ENCODE results near the gene PCDHA6.
"Not testable (repeated sequence)": the region's sequence is repeated elsewhere in the genome, so short reads cannot be mapped to it uniquely, and the experiment has no call there.

The PCDHA6 gene

GRCh38 chr5:140822969-140823368 lies 4.8 kb upstream of the PCDHA6 start:
- H3K4me3 ChIP-seq (ENCODE audit: control insufficient read depth in 1 of 7, extremely low read depth in 1 of 7, insufficient read depth in 4 of 7, low read depth in 2 of 7, low read length in 6 of 7); H3K27ac ChIP-seq (ENCODE audit: insufficient read depth in 1 of 2, low read depth in 1 of 2, low read length in 2 of 2, poor library complexity in 1 of 2, severe bottlenecking in 2 of 2); CTCF ChIA-PET; DNase-seq; H3K4me1 ChIP-seq (ENCODE audit: control extremely low read depth in 1 of 4, control insufficient read depth in 4 of 4, insufficient read depth in 4 of 4, low read length in 3 of 4); POLR2A ChIA-PET; H3K36me3 ChIP-seq (ENCODE audit: control insufficient read depth in 4 of 4, insufficient read depth in 4 of 4, low read length in 3 of 4): not testable (repeated sequence)
- WGBS (ENCODE audit: insufficient coverage) = 50% methylated on average over 46 of the region's 48 CpGs
- peaks cover 0 to 10% (median 8%) of the 10 kb centered on the region in 5 experiments for H3K27me3 ChIP-seq (replicated peaks in 2 of 5; ENCODE audit: control insufficient read depth in 4 of 5, insufficient read depth in 5 of 5, low read length in 4 of 5)
- H3K9me3 ChIP-seq (ENCODE audit: control extremely low read depth in 1 of 5, control insufficient read depth in 4 of 5, insufficient read depth in 2 of 5, low read depth in 1 of 5, low read length in 4 of 5) = peaks cover 5 to 33% (median 21%) of the 10 kb centered on the region in 5 experiments

GRCh38 chr5:140823475-140823874 lies 4.3 kb upstream of the PCDHA6 start:
- H3K9me3 ChIP-seq (ENCODE audit: control extremely low read depth in 1 of 5, control insufficient read depth in 4 of 5, insufficient read depth in 2 of 5, low read depth in 1 of 5, low read length in 4 of 5) = peaks cover 5 to 36% (median 24%) of the 10 kb centered on the region in 5 experiments
- DNase-seq = no peak
- POLR2A ChIA-PET = no interaction called here

DNA sequence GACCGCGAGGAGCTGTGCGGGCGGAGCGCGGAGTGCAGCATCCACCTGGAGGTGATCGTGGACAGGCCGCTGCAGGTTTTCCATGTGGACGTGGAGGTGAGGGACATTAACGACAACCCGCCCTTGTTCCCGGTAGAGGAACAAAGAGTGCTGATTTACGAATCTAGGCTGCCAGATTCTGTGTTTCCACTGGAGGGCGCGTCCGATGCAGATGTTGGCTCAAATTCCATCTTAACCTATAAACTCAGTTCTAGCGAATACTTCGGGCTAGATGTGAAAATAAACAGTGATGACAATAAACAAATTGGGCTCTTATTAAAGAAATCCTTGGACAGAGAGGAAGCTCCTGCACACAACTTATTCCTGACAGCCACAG lies 590 bp downstream of the PCDHA6 start:
- ChIA-PET POLR2A (no interaction called here), CTCF (no interaction called here)
- Histone ChIP-seq H3K4me3 (ENCODE audit: control insufficient read depth in 1 of 7, extremely low read depth in 1 of 7, insufficient read depth in 4 of 7, low read depth in 2 of 7, low read length in 6 of 7) (no peak overlapping the region), H3K36me3 (ENCODE audit: control insufficient read depth in 4 of 4, insufficient read depth in 4 of 4, low read length in 3 of 4) (no peaks in the 10 kb centered on the region), H3K27ac (ENCODE audit: insufficient read depth in 1 of 2, low read depth in 1 of 2, low read length in 2 of 2, poor library complexity in 1 of 2, severe bottlenecking in 2 of 2) (no peak overlapping the region), H3K27me3 (replicated peaks in 2 of 5; ENCODE audit: control insufficient read depth in 4 of 5, insufficient read depth in 5 of 5, low read length in 4 of 5) (peaks cover 0 to 25% (median 8%) of the 10 kb centered on the region in 5 experiments), H3K9me3 (ENCODE audit: control extremely low read depth in 1 of 5, control insufficient read depth in 4 of 5, insufficient read depth in 2 of 5, low read depth in 1 of 5, low read length in 4 of 5) (peaks cover 9 to 44% (median 24%) of the 10 kb centered on the region in 5 experiments), H3K4me1 (ENCODE audit: control extremely low read depth in 1 of 4, control insufficient read depth in 4 of 4, insufficient read depth in 4 of 4, low read length in 3 of 4) (no peaks in the 10 kb centered on the region)
- 17% methylated on average over 6 of the region's 18 CpGs for WGBS (ENCODE audit: insufficient coverage)
- DNase-seq = no peak

More at GRCh38 chr5:140823475-140823874, 4.3 kb upstream of the PCDHA6 start:
- no peak overlapping the region for H3K27ac ChIP-seq (ENCODE audit: insufficient read depth in 1 of 2, low read depth in 1 of 2, low read length in 2 of 2, poor library complexity in 1 of 2, severe bottlenecking in 2 of 2)
- H3K27me3 ChIP-seq (replicated peaks in 2 of 5; ENCODE audit: control insufficient read depth in 4 of 5, insufficient read depth in 5 of 5, low read length in 4 of 5) = peaks cover 0 to 15% (median 8%) of the 10 kb centered on the region in 5 experiments
- H3K4me3 ChIP-seq (ENCODE audit: control insufficient read depth in 1 of 7, extremely low read depth in 1 of 7, insufficient read depth in 4 of 7, low read depth in 2 of 7, low read length in 6 of 7) = no peak overlapping the region
- H3K4me1 ChIP-seq (ENCODE audit: control extremely low read depth in 1 of 4, control insufficient read depth in 4 of 4, insufficient read depth in 4 of 4, low read length in 3 of 4) = no peaks in the 10 kb centered on the region
- WGBS (ENCODE audit: insufficient coverage) = 55% methylated on average over 38 of the region's 38 CpGs
- H3K36me3 ChIP-seq (ENCODE audit: control insufficient read depth in 4 of 4, insufficient read depth in 4 of 4, low read length in 3 of 4) = no peaks in the 10 kb centered on the region
- CTCF ChIA-PET = no interaction called here

DNA sequence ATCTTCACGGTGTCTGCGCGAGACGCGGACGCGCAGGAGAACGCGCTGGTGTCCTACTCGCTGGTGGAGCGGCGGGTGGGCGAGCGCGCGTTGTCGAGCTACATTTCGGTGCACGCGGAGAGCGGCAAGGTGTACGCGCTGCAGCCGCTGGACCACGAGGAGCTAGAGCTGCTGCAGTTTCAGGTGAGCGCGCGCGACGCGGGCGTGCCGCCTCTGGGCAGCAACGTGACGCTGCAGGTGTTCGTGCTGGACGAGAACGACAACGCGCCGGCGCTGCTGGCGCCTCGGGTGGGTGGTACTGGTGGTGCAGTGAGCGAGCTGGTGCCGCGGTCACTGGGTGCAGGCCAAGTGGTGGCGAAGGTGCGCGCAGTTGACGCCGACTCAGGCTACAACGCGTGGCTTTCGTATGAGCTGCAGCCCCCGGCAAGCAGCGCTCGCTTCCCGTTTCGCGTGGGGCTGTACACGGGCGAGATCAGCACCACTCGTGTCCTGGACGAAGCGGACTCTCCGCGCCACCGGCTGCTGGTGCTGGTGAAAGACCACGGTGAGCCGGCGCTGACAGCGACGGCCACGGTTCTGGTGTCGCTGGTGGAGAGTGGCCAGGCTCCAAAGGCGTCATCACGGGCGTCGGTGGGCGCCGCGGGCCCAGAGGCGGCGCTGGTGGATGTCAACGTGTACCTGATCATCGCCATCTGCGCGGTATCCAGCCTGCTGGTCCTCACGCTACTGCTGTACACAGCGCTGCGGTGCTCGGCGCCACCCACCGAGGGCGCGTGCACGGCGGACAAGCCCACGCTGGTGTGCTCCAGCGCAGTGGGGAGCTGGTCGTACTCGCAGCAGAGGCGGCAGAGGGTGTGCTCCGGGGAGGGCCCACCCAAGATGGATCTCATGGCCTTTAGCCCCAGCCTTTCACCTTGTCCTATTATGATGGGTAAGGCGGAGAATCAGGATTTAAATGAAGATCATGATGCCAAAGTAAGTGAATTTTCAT lies 2.0 kb downstream of the PCDHA6 start:
- WGBS (ENCODE audit: insufficient coverage) = 44% methylated on average over 92 of the region's 106 CpGs
- not testable (repeated sequence) for H3K4me1 ChIP-seq (ENCODE audit: control extremely low read depth in 1 of 4, control insufficient read depth in 4 of 4, insufficient read depth in 4 of 4, low read length in 3 of 4)

DNA sequence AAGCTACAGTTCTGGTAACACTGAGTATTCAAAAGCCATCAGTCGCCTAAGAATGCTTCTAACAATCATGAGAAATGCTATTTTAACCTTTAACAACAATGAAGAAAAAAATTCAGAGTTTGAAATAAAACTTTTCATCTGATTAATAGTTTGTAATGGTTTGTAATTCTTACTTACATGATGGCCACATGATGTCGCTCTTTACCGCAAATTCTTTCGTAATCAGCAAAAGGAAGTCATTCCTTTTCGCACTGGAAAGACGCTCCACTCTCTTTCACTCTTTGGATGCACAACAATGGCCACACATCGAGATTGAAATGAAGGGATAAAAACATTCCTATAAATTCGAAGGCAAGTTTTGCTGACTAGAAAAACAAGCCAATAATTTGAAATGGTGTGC lies 6.2 kb downstream of the PCDHA6 start, which contains the start of gene PCDHA7:
Gene PCDHA7, plus strand, starts transcription at position 277 of the 400 bp plus-strand sequence. Its CDS starts 115 bp downstream, at position 392.
- Histone ChIP-seq H3K27me3 (replicated peaks in 2 of 5; ENCODE audit: control insufficient read depth in 4 of 5, insufficient read depth in 5 of 5, low read length in 4 of 5) (peaks cover 0 to 29% (median 12%) of the 10 kb centered on the region in 5 experiments), H3K27ac (ENCODE audit: insufficient read depth in 1 of 2, low read depth in 1 of 2, low read length in 2 of 2, poor library complexity in 1 of 2, severe bottlenecking in 2 of 2) (no peak within 1 kb of the TSS), H3K4me1 (ENCODE audit: control extremely low read depth in 1 of 4, control insufficient read depth in 4 of 4, insufficient read depth in 4 of 4, low read length in 3 of 4) (no peaks in the 10 kb centered on the region), H3K9me3 (ENCODE audit: control extremely low read depth in 1 of 5, control insufficient read depth in 4 of 5, insufficient read depth in 2 of 5, low read depth in 1 of 5, low read length in 4 of 5) (peaks cover 5 to 43% (median 28%) of the 10 kb centered on the region in 5 experiments), H3K4me3 (ENCODE audit: control insufficient read depth in 1 of 7, extremely low read depth in 1 of 7, insufficient read depth in 4 of 7, low read depth in 2 of 7, low read length in 6 of 7) (peak within 1 kb of the TSS in 1 of 7 experiments; percentile 5), H3K36me3 (ENCODE audit: control insufficient read depth in 4 of 4, insufficient read depth in 4 of 4, low read length in 3 of 4) (no peaks in the 10 kb centered on the region)
- WGBS (ENCODE audit: insufficient coverage) = 21% methylated on average over 4 of the region's 8 CpGs
- CTCF ChIA-PET = no interaction called here
- POLR2A ChIA-PET = no interaction called here
- peak in 2 of 3 donors; percentile 3 to 13 for DNase-seq

More for the DNA sequence above, 2.0 kb downstream of the PCDHA6 start:
- H3K27ac ChIP-seq (ENCODE audit: insufficient read depth in 1 of 2, low read depth in 1 of 2, low read length in 2 of 2, poor library complexity in 1 of 2, severe bottlenecking in 2 of 2); POLR2A ChIA-PET; H3K36me3 ChIP-seq (ENCODE audit: control insufficient read depth in 4 of 4, insufficient read depth in 4 of 4, low read length in 3 of 4); CTCF ChIA-PET; DNase-seq; H3K4me3 ChIP-seq (ENCODE audit: control insufficient read depth in 1 of 7, extremely low read depth in 1 of 7, insufficient read depth in 4 of 7, low read depth in 2 of 7, low read length in 6 of 7): not testable (repeated sequence)
- Histone ChIP-seq H3K27me3 (replicated peaks in 2 of 5; ENCODE audit: control insufficient read depth in 4 of 5, insufficient read depth in 5 of 5, low read length in 4 of 5) (peaks cover 0 to 32% (median 9%) of the 10 kb centered on the region in 5 experiments), H3K9me3 (ENCODE audit: control extremely low read depth in 1 of 5, control insufficient read depth in 4 of 5, insufficient read depth in 2 of 5, low read depth in 1 of 5, low read length in 4 of 5) (peaks cover 9 to 46% (median 20%) of the 10 kb centered on the region in 5 experiments)

GRCh38 chr5:140834439-140835008 lies 6.8 kb downstream of the PCDHA6 start:
- POLR2A ChIA-PET; H3K36me3 ChIP-seq (ENCODE audit: control insufficient read depth in 4 of 4, insufficient read depth in 4 of 4, low read length in 3 of 4); CTCF ChIA-PET; DNase-seq; H3K4me1 ChIP-seq (ENCODE audit: control extremely low read depth in 1 of 4, control insufficient read depth in 4 of 4, insufficient read depth in 4 of 4, low read length in 3 of 4); H3K27ac ChIP-seq (ENCODE audit: insufficient read depth in 1 of 2, low read depth in 1 of 2, low read length in 2 of 2, poor library complexity in 1 of 2, severe bottlenecking in 2 of 2): not testable (repeated sequence)
- H3K27me3 ChIP-seq (replicated peaks in 2 of 5; ENCODE audit: control insufficient read depth in 4 of 5, insufficient read depth in 5 of 5, low read length in 4 of 5) = peaks cover 0 to 28% (median 12%) of the 10 kb centered on the region in 5 experiments
- H3K4me3 ChIP-seq (ENCODE audit: control insufficient read depth in 1 of 7, extremely low read depth in 1 of 7, insufficient read depth in 4 of 7, low read depth in 2 of 7, low read length in 6 of 7) = peak overlapping the region in 1 of 7 experiments; percentile 5
- 20% methylated on average over 14 of the region's 38 CpGs for WGBS (ENCODE audit: insufficient coverage)
- H3K9me3 ChIP-seq (ENCODE audit: control extremely low read depth in 1 of 5, control insufficient read depth in 4 of 5, insufficient read depth in 2 of 5, low read depth in 1 of 5, low read length in 4 of 5) = peaks cover 5 to 40% (median 25%) of the 10 kb centered on the region in 5 experiments

All from common myeloid progenitor, CD34-positive (primary cell).